Memory B cell (primary cell): Measurements from ENCODE around the gene CTIF.

Experiments used
- ATAC-seq: fragments of 150-1000 bp; cut with Tn5 transposase; 2 replicates; pipeline ENCODE4 v1.10.0; 2021; ENCODE audit warnings: low read depth, mild to moderate bottlenecking, moderate library complexity
- DNase-seq, 2 donors: peaks; one replicate each; pipeline ENCODE4 v3.0.0; 2022; ENCODE audit warnings: low spot score in 2 of 2
- H3K27ac Mint-ChIP-seq: one replicate; pipeline ENCODE4 v1.8.0; 2022; ENCODE audit warnings: mild to moderate bottlenecking, moderate library complexity, mixed read lengths
- H3K27me3 Mint-ChIP-seq: one replicate; pipeline ENCODE4 v1.8.0; 2022; ENCODE audit warnings: mixed read lengths
- H3K36me3 Mint-ChIP-seq: one replicate; pipeline ENCODE4 v1.8.0; 2022; ENCODE audit warnings: mild to moderate bottlenecking, mixed read lengths
- H3K4me1 Mint-ChIP-seq: one replicate; pipeline ENCODE4 v1.8.0; 2022; ENCODE audit warnings: mixed read lengths
- H3K4me3 Mint-ChIP-seq: one replicate; pipeline ENCODE4 v1.8.0; 2022; ENCODE audit warnings: mild to moderate bottlenecking, moderate library complexity, mixed read lengths
- H3K9me3 Mint-ChIP-seq: one replicate; pipeline ENCODE4 v1.8.0; 2022; ENCODE audit warnings: mixed read lengths

CTIF gene

GRCh38 chr18:48893608-48894600, 355.1 kb downstream of the CTIF start:
- H3K4me1 Mint-ChIP-seq = peaks cover 13% of the 10 kb centered on the region
- DNase-seq = no peak
- no peaks in the 10 kb centered on the region for H3K36me3 Mint-ChIP-seq
- no peak overlapping the region for H3K4me3 Mint-ChIP-seq
- no peaks in the 10 kb centered on the region for H3K27me3 Mint-ChIP-seq
- ATAC-seq = no peak
- H3K9me3 Mint-ChIP-seq = no peaks in the 10 kb centered on the region
- no peak overlapping the region for H3K27ac Mint-ChIP-seq

- Mint-ChIP-seq H3K9me3 (peaks cover 3% of the 10 kb centered on the region), H3K27ac (no peak overlapping the region), H3K27me3 (no peaks in the 10 kb centered on the region)
These were observed 356.0 kb downstream of the CTIF start for GRCh38 chr18:48894799-48895346.

GRCh38 chr18:48896326-48896874, 357.6 kb downstream of the CTIF start:
- Mint-ChIP-seq H3K27ac (peak overlapping the region; percentile 46), H3K9me3 (peaks cover 3% of the 10 kb centered on the region), H3K4me3 (peak overlapping the region; percentile 19), H3K36me3 (peaks cover 2% of the 10 kb centered on the region), H3K27me3 (peaks cover 3% of the 10 kb centered on the region), H3K4me1 (peaks cover 17% of the 10 kb centered on the region)
- no peak for ATAC-seq
- DNase-seq = no peak

More at GRCh38 chr18:48894799-48895346, 356.0 kb downstream of the CTIF start:
- Mint-ChIP-seq H3K4me3 (no peak overlapping the region), H3K36me3 (peaks cover 2% of the 10 kb centered on the region), H3K4me1 (peaks cover 13% of the 10 kb centered on the region)
- ATAC-seq (no peak), DNase-seq (no peak)

GRCh38 chr18:48896875-48897511, 358.2 kb downstream of the CTIF start:
- peak; percentile 23 to 35 for DNase-seq
- Mint-ChIP-seq H3K4me3 (peak overlapping the region; percentile 19), H3K9me3 (peaks cover 3% of the 10 kb centered on the region), H3K4me1 (peaks cover 17% of the 10 kb centered on the region), H3K27ac (peak overlapping the region; percentile 46), H3K27me3 (peaks cover 3% of the 10 kb centered on the region), H3K36me3 (peaks cover 2% of the 10 kb centered on the region)
- peak; percentile 94 for ATAC-seq

- no peak for ATAC-seq
- Mint-ChIP-seq H3K27me3 (peaks cover 3% of the 10 kb centered on the region), H3K9me3 (peaks cover 3% of the 10 kb centered on the region), H3K36me3 (peaks cover 2% of the 10 kb centered on the region), H3K4me3 (no peak overlapping the region), H3K4me1 (peaks cover 17% of the 10 kb centered on the region), H3K27ac (no peak overlapping the region)
- DNase-seq = no peak
These were observed 358.7 kb downstream of the CTIF start for GRCh38 chr18:48897531-48897930.

GRCh38 chr18:48898521-48898920, 359.7 kb downstream of the CTIF start:
- H3K36me3 Mint-ChIP-seq = peaks cover 2% of the 10 kb centered on the region
- no peak overlapping the region for H3K4me3 Mint-ChIP-seq
- peaks cover 3% of the 10 kb centered on the region for H3K27me3 Mint-ChIP-seq
- H3K4me1 Mint-ChIP-seq = peaks cover 17% of the 10 kb centered on the region
- DNase-seq (no peak), ATAC-seq (no peak)
- H3K9me3 Mint-ChIP-seq = peaks cover 3% of the 10 kb centered on the region
- no peak overlapping the region for H3K27ac Mint-ChIP-seq

GRCh38 chr18:48899558-48900174, 360.8 kb downstream of the CTIF start:
- DNase-seq (no peak), ATAC-seq (no peak)
- Mint-ChIP-seq H3K4me3 (no peak overlapping the region), H3K9me3 (peaks cover 8% of the 10 kb centered on the region), H3K27me3 (peaks cover 4% of the 10 kb centered on the region), H3K27ac (no peak overlapping the region), H3K4me1 (peaks cover 17% of the 10 kb centered on the region), H3K36me3 (peaks cover 7% of the 10 kb centered on the region)

- no peak overlapping the region for H3K4me3 Mint-ChIP-seq
- H3K36me3 Mint-ChIP-seq = peaks cover 11% of the 10 kb centered on the region
- no peak overlapping the region for H3K27ac Mint-ChIP-seq
- no peak for ATAC-seq
- H3K4me1 Mint-ChIP-seq = peaks cover 17% of the 10 kb centered on the region
- DNase-seq = no peak
- H3K9me3 Mint-ChIP-seq = peaks cover 13% of the 10 kb centered on the region
- peaks cover 7% of the 10 kb centered on the region for H3K27me3 Mint-ChIP-seq
These were observed 361.6 kb downstream of the CTIF start for GRCh38 chr18:48900469-48900868.

- no peak overlapping the region for H3K4me3 Mint-ChIP-seq
- H3K27me3 Mint-ChIP-seq = peaks cover 7% of the 10 kb centered on the region
- H3K9me3 Mint-ChIP-seq = peaks cover 13% of the 10 kb centered on the region
- no peak overlapping the region for H3K27ac Mint-ChIP-seq
- H3K36me3 Mint-ChIP-seq = peaks cover 11% of the 10 kb centered on the region
- ATAC-seq (no peak), DNase-seq (no peak)
- peaks cover 14% of the 10 kb centered on the region for H3K4me1 Mint-ChIP-seq
These were observed 362.6 kb downstream of the CTIF start for GRCh38 chr18:48901145-48902022.

- DNase-seq (no peak), ATAC-seq (no peak)
- Mint-ChIP-seq H3K9me3 (peaks cover 13% of the 10 kb centered on the region), H3K4me3 (no peak overlapping the region), H3K36me3 (peaks cover 11% of the 10 kb centered on the region), H3K4me1 (peaks cover 5% of the 10 kb centered on the region), H3K27me3 (peaks cover 7% of the 10 kb centered on the region), H3K27ac (no peak overlapping the region)
These were observed 363.4 kb downstream of the CTIF start for GRCh38 chr18:48902023-48902855.

GRCh38 chr18:48902856-48903601, 364.2 kb downstream of the CTIF start:
- H3K4me3 Mint-ChIP-seq = no peak overlapping the region
- peaks cover 7% of the 10 kb centered on the region for H3K27me3 Mint-ChIP-seq
- peaks cover 11% of the 10 kb centered on the region for H3K36me3 Mint-ChIP-seq
- H3K27ac Mint-ChIP-seq = no peak overlapping the region
- H3K4me1 Mint-ChIP-seq = peaks cover 5% of the 10 kb centered on the region
- H3K9me3 Mint-ChIP-seq = peaks cover 13% of the 10 kb centered on the region
- ATAC-seq = no peak
- no peak for DNase-seq

GRCh38 chr18:48904091-48904490, 365.3 kb downstream of the CTIF start:
- peaks cover 11% of the 10 kb centered on the region for H3K36me3 Mint-ChIP-seq
- DNase-seq (no peak), ATAC-seq (no peak)
- H3K9me3 Mint-ChIP-seq = peaks cover 13% of the 10 kb centered on the region
- H3K4me3 Mint-ChIP-seq = no peak overlapping the region
- peaks cover 5% of the 10 kb centered on the region for H3K4me1 Mint-ChIP-seq
- peaks cover 7% of the 10 kb centered on the region for H3K27me3 Mint-ChIP-seq
- H3K27ac Mint-ChIP-seq = no peak overlapping the region
